NCI-H2029 (cell line): ENCODE measurements around the gene ATXN1L.
A peak's percentile ranks its signal among the peaks of the same experiment; 100 is the strongest.
"Not testable (repeated sequence)": the region's sequence is repeated elsewhere in the genome, so short reads cannot be mapped to it uniquely, and the experiment has no call there.

Source experiments
- DNase-seq: peaks from one replicate; lab custom pipeline; 2025; lab: John Stamatoyannopoulos, UW

ATXN1L gene

DNA sequence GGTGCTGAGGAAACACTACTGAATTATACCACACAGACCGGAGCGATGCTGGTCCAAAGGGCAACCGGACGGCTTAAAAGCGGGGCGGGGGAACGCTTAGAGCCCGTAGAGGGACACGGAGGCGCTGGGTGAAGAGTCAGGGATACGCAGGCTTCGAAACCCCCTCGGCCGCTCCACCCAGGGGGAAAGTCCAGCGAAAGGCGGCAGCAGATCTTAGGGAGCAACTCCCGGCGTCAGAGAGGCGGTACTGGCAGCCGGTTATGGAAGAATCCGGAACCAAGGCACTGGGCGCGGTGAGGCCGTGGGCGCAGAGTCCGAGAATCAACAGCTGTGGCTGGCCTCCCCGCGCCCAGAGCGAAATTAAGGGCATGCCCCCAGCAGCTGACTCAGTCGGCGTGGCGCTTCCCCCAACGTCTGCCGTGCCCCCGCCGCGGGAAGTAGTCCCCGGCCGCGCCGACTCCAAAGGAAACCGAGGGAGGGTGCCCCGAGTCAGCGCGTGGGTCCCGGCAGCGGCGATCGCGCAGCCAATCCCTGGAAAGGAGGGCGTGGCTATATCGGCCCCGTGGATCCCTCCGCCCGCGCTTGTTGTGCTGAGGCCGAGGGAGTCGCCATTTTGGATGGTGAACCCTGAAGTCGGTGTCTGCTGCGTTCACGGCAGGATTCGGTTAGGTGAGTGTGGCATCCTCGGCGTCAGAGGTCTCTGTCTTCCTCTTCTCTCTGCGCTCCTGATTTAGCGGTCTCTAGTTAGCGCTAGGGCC, 49.3 kb downstream of the ATXN1L start, which contains the start of gene IST1:
Gene IST1, plus strand, starts transcription at position 611 of the 758 bp plus-strand sequence. CDS start 20,110 bp downstream, outside the sequence.
- DNase-seq: peak; percentile 81

DNA sequence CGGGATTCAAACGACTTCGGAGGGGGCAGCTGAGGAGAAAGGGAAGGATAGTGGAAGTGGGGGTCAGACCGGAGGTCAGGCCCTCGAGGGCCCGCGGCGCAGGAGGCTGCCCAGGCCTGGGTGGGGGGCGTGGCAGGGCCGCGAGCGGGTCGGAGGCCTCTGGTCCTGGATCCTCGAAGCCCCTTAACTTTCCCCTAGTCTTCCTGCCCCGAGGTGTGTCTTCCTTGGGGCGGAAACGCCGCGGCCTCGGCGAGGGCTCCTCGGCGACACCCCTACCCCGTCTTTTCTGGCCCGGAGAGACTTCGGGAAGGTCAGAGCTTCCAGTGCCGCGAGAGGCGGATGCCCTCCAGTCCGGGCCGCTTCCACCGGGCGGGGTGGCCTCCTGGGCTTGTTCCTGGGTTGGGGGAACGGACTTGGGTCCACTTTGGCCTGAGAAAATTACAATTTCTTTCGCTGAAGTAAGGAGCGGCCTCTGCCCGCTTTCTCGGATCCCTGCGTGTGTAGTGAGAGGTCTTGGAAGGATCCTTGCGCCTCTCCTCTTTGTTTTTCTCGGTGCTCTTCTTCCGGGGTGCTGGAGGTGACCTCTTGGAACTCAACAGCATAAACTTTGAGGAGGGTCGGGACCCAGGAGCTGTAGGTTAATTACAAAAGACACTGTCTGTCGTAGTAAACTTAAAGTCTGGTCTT, 50.0 kb downstream of the ATXN1L start:
- no peak for DNase-seq

DNA sequence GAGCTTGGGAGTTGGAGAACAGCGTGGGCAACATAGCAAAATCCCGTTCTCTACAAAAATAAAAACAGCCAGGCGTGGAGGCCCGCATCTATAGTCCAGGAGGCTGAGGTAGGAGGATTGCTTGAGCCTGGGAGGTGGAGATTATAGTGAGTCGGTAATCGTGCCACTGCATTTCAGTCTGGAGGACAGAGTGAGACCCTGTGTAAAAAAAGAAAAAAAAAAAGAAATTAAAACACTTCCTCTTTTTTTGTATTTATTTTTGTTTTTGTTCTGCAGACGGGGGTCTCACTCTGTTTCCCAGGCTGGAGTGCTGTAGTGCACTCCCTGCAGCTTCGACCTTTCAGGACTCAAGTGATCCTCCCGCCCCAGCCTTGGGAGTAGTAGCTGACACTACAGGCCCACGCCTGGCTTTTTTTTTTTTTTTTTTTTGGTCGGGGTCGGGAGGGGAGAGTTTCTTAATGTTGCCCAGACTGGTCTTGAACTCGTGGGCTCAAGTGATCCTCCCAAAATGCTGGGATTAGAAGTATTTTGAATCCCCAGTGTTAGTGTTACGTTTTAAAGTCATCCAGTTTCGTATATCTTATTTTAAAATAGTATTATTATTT, 51.1 kb downstream of the ATXN1L start:
- no peak for DNase-seq

DNA sequence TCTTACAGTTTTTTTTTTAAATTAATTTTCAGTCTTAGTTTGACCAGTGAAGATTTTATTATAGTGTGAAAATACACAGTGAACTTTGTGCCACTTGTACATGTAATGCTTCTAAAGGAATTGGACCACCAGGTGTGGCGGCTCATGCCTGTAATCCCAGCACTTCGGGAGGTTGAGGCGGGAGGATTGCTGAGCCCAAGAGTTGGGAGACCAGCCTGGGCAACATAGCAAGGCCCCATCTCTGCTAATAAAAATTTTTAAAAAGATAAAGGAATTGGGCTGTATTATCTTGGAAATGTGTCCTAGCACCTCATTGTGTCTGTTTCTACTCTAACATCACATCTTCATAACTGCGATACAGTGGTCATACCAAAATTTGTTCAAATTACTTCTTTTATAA, 53.4 kb downstream of the ATXN1L start:
- no peak for DNase-seq

DNA sequence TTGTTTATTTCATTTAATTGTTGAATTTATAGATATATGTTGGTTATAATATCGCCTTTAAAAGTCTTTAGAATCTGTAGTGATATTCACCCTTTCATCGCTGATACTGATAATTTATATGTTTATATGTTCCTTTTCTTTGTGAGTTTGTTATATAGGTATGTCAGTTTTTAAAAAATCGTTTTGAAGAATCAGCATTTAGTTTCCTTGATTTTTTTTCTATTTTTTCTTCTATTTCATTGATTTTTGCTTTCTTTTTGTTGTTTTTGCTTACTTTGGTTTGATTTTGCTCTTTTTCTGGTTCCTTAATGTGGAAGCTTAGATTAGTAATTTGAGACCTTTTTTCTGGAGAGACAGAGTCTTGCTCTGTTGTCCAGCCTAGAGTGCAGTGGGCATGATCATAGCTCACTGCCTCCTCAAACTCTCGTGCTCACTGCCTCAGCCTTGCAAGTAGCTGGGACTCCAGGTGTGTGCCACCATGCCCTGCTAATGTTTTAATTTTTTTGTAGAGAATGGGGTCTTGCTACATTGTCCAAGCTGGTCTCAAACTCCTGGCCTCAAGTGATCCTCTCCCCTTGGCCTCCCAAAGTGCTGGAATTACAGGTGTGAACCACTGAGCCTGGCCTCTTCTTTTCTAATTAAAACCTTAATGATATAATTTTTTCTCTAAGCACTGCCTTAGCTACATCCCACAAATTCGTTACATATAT, 57.0 kb downstream of the ATXN1L start:
- no peak for DNase-seq

DNA sequence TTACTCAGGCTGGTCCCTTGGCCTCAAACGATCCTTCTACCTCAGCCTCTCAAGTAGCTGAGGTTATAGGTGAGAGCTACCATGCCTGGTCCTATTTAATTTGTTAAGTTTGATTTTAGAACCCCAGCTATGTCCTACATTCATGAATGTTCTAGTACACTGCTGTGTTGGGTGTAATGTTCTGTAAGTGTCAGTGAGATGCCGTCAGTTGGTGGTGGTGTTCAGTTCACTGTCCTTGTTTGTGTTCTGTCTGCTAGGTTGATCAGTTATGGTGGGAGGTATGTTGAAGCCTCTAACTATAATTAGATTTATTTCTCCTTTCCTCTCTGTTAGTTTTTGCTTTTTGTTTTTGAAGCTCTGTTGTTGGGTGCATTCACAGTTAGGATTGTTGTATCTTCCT, 57.8 kb downstream of the ATXN1L start:
- DNase-seq: no peak

DNA sequence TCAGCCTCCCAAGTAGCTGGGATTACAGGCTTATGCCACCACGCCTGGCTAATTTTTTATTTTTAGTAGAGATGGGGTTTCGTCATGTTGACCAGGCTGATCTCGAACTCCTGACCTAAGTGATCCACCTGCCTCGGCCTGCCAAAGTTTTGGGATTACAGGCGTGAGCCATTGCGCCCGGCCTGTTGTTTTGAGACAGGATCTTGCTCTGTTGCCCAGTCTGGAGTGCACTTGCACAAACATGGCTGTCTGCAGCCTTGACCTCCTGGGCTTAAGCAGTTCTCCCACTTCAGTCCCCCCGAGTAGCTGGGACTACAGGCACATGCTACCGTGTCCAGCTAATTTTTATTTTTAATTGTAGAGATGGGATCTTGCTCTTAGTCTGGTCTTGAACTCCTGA, 58.5 kb downstream of the ATXN1L start:
- DNase-seq: no peak

DNA sequence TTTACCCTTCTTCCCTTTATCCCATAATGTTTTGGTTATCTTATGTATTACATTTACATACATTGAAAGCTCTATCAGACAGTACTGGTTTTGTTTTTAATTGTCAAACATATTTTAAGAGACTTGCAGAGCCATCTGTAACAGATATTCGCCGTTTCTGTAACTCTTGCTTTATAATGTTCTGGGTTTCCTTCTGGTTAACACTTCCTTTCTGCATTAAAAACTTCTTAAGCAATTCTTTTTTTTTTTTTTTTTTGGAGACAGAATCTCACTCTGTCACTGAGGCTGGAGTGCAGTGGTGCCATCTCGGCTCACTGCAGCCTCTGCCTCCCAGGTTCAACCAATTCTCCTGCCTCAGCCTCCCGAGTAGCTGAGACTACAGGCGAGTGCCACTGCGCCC, 60.0 kb downstream of the ATXN1L start:
- DNase-seq: not testable (repeated sequence)
